ENCODE results near the gene TMEM45A. TPM values are rescaled to one million over a fixed set of nuclear protein-coding genes. Genes with fewer than 3 reads are reported as not detected.
"Not testable (repeated sequence)": the region's sequence is repeated elsewhere in the genome, so short reads cannot be mapped to it uniquely, and the experiment has no call there.

TMEM45A gene
- total and polyA plus RNA-seq, 7 donors: 1.5 to 5.4 (median 1.7) TPM

- intact Hi-C loops (cut with DNase I): no loop called here
- 96 to 97% (median 97%) methylated on average over 4 of the region's 4 CpGs for WGBS, 3 donors
These were observed 7.2 kb downstream of the TMEM45A start for GRCh38 chr3:100499651-100500050.

DNA sequence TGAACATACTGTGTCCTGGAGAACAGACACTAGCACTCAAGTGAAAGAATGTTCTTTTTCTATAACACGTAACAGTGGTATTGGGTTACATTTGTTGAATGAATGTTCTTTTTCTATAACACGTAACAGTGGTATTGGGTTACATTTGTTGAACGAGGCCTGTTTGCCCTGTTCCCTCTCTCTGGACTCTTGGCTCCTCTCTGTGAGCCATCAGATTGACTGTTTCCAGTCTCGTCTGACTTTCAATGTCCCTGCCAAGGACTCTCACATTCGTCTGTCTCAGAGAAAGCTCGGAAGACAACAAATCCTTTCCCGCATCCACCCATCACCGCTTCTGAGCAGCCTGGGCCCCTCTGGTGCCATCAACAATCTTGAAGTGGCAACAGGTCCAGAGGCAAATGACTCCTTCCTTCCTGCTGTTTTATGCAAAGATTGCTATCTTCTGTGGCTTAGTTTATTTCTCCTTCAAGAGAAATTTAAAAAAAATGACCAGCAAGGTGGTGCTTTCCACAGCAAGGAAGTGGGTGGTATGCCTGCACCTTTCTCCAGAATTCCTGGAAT lies 8.0 kb downstream of the TMEM45A start:
- no peak overlapping the region for H3K27ac ChIP-seq
- WGBS, 3 donors: 72 to 76% (median 74%) methylated on average over 8 of the region's 8 CpGs
- H3K27me3 ChIP-seq (ENCODE audit: insufficient read depth in 3 of 3, low read length in 2 of 3): peaks cover 0 to 2% (median 0%) of the 10 kb centered on the region in 3 donors
- no peak for ATAC-seq
- DNase-seq: no peak
- no peaks in the 10 kb centered on the region for H3K9me3 ChIP-seq
- H3K36me3 ChIP-seq (ENCODE audit: insufficient read depth in 1 of 2, low read depth in 1 of 2): no peaks in the 10 kb centered on the region
- H3K4me1 ChIP-seq: no peaks in the 10 kb centered on the region
- TF ChIP-seq, protein P1, sequence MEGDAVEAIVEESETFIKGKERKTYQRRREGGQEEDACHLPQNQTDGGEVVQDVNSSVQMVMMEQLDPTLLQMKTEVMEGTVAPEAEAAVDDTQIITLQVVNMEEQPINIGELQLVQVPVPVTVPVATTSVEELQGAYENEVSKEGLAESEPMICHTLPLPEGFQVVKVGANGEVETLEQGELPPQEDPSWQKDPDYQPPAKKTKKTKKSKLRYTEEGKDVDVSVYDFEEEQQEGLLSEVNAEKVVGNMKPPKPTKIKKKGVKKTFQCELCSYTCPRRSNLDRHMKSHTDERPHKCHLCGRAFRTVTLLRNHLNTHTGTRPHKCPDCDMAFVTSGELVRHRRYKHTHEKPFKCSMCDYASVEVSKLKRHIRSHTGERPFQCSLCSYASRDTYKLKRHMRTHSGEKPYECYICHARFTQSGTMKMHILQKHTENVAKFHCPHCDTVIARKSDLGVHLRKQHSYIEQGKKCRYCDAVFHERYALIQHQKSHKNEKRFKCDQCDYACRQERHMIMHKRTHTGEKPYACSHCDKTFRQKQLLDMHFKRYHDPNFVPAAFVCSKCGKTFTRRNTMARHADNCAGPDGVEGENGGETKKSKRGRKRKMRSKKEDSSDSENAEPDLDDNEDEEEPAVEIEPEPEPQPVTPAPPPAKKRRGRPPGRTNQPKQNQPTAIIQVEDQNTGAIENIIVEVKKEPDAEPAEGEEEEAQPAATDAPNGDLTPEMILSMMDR (IDR thresholded peaks at IDR 0.05): no peak
- H3K4me3 ChIP-seq: no peak overlapping the region
- intact Hi-C loops (cut with DNase I): no loop called here

More at GRCh38 chr3:100499651-100500050, 7.2 kb downstream of the TMEM45A start:
- H3K27me3 ChIP-seq (ENCODE audit: insufficient read depth in 3 of 3, low read length in 2 of 3): peaks cover 0 to 2% (median 0%) of the 10 kb centered on the region in 3 donors
- no peak overlapping the region for H3K27ac ChIP-seq
- no peaks in the 10 kb centered on the region for H3K36me3 ChIP-seq (ENCODE audit: insufficient read depth in 1 of 2, low read depth in 1 of 2)
- TF ChIP-seq, protein P1 (IDR thresholded peaks at IDR 0.05): no peak
- no peaks in the 10 kb centered on the region for H3K9me3 ChIP-seq
- no peaks in the 10 kb centered on the region for H3K4me1 ChIP-seq
- no peak for ATAC-seq
- DNase-seq: no peak
- H3K4me3 ChIP-seq: no peak overlapping the region

- intact Hi-C loops (cut with DNase I): no loop called here
- Histone ChIP-seq H3K4me1 (no peaks in the 10 kb centered on the region), H3K4me3 (no peak overlapping the region), H3K27me3 (ENCODE audit: insufficient read depth in 3 of 3, low read length in 2 of 3) (peaks cover 0 to 2% (median 0%) of the 10 kb centered on the region in 3 donors), H3K36me3 (ENCODE audit: insufficient read depth in 1 of 2, low read depth in 1 of 2) (no peaks in the 10 kb centered on the region), H3K27ac (no peak overlapping the region), H3K9me3 (no peaks in the 10 kb centered on the region)
- no peak for ATAC-seq
- 85 to 99% (median 97%) methylated on average over 1 of the region's 1 CpG for WGBS, 3 donors
- TF ChIP-seq, protein P1 (IDR thresholded peaks at IDR 0.05): no peak
- DNase-seq: no peak
These were observed 11.0 kb downstream of the TMEM45A start for GRCh38 chr3:100503448-100503847.

GRCh38 chr3:100506355-100506754 lies 13.9 kb downstream of the TMEM45A start:
- Histone ChIP-seq H3K4me1 (no peaks in the 10 kb centered on the region), H3K27ac (no peak overlapping the region), H3K9me3 (no peaks in the 10 kb centered on the region), H3K4me3 (no peak overlapping the region), H3K27me3 (ENCODE audit: insufficient read depth in 3 of 3, low read length in 2 of 3) (peaks cover 0 to 2% (median 0%) of the 10 kb centered on the region in 3 donors), H3K36me3 (ENCODE audit: insufficient read depth in 1 of 2, low read depth in 1 of 2) (no peaks in the 10 kb centered on the region)
- ATAC-seq (no peak), DNase-seq (no peak)
- intact Hi-C loops (cut with DNase I): no loop called here
- WGBS, 3 donors: 89 to 98% (median 94%) methylated on average over 2 of the region's 2 CpGs
- TF ChIP-seq, protein P1 (IDR thresholded peaks at IDR 0.05): no peak

DNA sequence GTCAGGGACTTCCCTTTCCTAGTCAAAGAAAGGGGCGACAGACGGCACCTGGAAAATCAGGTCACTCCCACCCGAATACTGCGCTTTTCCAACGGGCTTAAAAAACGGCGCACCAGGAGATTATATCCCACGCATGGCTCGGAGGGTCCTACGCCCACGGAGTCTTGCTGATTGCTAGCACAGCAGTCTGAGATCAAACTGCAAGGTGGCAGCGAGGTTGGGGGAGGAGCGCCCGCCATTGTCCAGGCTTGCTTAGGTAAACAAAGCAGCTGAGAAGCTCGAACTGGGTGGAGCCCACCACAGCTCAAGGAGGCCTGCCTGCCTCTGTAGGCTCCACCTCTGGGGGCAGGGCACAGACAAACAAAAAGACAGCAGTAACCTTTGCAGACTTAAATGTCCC lies 17.4 kb downstream of the TMEM45A start:
- ATAC-seq; H3K36me3 ChIP-seq (ENCODE audit: insufficient read depth in 1 of 2, low read depth in 1 of 2): not testable (repeated sequence)

More for the DNA sequence above, 17.4 kb downstream of the TMEM45A start:
- DNase-seq; H3K4me1 ChIP-seq; intact Hi-C loops (cut with DNase I); H3K27me3 ChIP-seq (ENCODE audit: insufficient read depth in 3 of 3, low read length in 2 of 3); H3K9me3 ChIP-seq; H3K4me3 ChIP-seq; H3K27ac ChIP-seq: not testable (repeated sequence)
- 91 to 94% (median 93%) methylated on average over 9 to 15 of the region's 15 CpGs for WGBS, 3 donors

Data from psoas muscle (tissue), 8 donors.